ENCODE results near the gene MRPS10. TPM values are rescaled to one million over a fixed set of nuclear protein-coding genes. Genes with fewer than 3 reads are reported as not detected.

The MRPS10 gene
- total and polyA plus RNA-seq, 4 donors: 20.1 to 26.8 (median 23.9) TPM

DNA sequence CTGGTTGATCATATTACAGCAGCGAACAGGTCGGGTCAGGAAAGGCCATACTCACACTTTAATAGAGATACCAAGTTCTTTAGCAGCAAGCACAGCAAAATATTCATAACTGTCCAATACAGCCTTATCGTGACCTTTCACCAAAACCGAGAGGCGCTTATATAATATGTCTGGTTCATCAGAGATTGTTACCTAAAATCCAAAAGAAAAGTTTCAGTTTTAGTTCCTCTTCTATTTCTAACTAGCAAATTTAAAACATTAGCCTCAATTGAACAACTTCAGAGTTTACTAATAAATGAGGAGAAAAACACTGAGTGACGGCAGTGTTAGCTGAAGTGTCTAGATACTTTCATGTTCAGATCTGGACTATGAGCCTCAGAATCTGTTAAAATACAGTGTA lies 5.9 kb downstream of the MRPS10 start:
- 51% methylated on average over 6 of the region's 6 CpGs for WGBS
- no peaks in the 10 kb centered on the region for H3K27me3 ChIP-seq (ENCODE audit: control insufficient read depth in 4 of 4, insufficient read depth in 4 of 4, low read length in 3 of 4)
- peak overlapping the region; percentile 68 to 76 for H3K27ac ChIP-seq (ENCODE audit: low read depth in 1 of 2, low read length in 2 of 2)
- peaks cover 7 to 29% (median 23%) of the 10 kb centered on the region in 4 donors for H3K36me3 ChIP-seq (ENCODE audit: control insufficient read depth in 4 of 4, insufficient read depth in 3 of 4, low read depth in 1 of 4, low read length in 3 of 4)
- no peaks in the 10 kb centered on the region for H3K9me3 ChIP-seq (ENCODE audit: control insufficient read depth in 4 of 4, low read length in 3 of 4)
- TF ChIP-seq, protein P1, sequence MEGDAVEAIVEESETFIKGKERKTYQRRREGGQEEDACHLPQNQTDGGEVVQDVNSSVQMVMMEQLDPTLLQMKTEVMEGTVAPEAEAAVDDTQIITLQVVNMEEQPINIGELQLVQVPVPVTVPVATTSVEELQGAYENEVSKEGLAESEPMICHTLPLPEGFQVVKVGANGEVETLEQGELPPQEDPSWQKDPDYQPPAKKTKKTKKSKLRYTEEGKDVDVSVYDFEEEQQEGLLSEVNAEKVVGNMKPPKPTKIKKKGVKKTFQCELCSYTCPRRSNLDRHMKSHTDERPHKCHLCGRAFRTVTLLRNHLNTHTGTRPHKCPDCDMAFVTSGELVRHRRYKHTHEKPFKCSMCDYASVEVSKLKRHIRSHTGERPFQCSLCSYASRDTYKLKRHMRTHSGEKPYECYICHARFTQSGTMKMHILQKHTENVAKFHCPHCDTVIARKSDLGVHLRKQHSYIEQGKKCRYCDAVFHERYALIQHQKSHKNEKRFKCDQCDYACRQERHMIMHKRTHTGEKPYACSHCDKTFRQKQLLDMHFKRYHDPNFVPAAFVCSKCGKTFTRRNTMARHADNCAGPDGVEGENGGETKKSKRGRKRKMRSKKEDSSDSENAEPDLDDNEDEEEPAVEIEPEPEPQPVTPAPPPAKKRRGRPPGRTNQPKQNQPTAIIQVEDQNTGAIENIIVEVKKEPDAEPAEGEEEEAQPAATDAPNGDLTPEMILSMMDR (IDR thresholded peaks at IDR 0.05; ENCODE audit: low read depth, low read length, missing input control): no peak
- TF ChIP-seq YY1 (IDR thresholded peaks at IDR 0.05): no peak
- TF ChIP-seq, protein P2, sequence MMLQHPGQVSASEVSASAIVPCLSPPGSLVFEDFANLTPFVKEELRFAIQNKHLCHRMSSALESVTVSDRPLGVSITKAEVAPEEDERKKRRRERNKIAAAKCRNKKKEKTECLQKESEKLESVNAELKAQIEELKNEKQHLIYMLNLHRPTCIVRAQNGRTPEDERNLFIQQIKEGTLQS (IDR thresholded peaks at IDR 0.05): no peak
- TF ChIP-seq FOXA2 (IDR thresholded peaks at IDR 0.05): no peak
- no peak for TF ChIP-seq FOXA1 (IDR thresholded peaks at IDR 0.05)
- TF ChIP-seq, protein P3, sequence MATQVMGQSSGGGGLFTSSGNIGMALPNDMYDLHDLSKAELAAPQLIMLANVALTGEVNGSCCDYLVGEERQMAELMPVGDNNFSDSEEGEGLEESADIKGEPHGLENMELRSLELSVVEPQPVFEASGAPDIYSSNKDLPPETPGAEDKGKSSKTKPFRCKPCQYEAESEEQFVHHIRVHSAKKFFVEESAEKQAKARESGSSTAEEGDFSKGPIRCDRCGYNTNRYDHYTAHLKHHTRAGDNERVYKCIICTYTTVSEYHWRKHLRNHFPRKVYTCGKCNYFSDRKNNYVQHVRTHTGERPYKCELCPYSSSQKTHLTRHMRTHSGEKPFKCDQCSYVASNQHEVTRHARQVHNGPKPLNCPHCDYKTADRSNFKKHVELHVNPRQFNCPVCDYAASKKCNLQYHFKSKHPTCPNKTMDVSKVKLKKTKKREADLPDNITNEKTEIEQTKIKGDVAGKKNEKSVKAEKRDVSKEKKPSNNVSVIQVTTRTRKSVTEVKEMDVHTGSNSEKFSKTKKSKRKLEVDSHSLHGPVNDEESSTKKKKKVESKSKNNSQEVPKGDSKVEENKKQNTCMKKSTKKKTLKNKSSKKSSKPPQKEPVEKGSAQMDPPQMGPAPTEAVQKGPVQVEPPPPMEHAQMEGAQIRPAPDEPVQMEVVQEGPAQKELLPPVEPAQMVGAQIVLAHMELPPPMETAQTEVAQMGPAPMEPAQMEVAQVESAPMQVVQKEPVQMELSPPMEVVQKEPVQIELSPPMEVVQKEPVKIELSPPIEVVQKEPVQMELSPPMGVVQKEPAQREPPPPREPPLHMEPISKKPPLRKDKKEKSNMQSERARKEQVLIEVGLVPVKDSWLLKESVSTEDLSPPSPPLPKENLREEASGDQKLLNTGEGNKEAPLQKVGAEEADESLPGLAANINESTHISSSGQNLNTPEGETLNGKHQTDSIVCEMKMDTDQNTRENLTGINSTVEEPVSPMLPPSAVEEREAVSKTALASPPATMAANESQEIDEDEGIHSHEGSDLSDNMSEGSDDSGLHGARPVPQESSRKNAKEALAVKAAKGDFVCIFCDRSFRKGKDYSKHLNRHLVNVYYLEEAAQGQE (IDR thresholded peaks at IDR 0.05): no peak
- TF ChIP-seq, protein P4, sequence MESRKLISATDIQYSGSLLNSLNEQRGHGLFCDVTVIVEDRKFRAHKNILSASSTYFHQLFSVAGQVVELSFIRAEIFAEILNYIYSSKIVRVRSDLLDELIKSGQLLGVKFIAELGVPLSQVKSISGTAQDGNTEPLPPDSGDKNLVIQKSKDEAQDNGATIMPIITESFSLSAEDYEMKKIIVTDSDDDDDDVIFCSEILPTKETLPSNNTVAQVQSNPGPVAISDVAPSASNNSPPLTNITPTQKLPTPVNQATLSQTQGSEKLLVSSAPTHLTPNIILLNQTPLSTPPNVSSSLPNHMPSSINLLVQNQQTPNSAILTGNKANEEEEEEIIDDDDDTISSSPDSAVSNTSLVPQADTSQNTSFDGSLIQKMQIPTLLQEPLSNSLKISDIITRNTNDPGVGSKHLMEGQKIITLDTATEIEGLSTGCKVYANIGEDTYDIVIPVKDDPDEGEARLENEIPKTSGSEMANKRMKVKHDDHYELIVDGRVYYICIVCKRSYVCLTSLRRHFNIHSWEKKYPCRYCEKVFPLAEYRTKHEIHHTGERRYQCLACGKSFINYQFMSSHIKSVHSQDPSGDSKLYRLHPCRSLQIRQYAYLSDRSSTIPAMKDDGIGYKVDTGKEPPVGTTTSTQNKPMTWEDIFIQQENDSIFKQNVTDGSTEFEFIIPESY (IDR thresholded peaks at IDR 0.05): no peak
- no peak for TF ChIP-seq RAD21 (IDR thresholded peaks at IDR 0.05)
- no peak for TF ChIP-seq JUND (IDR thresholded peaks at IDR 0.05)
- no peak for TF ChIP-seq GABPA (IDR thresholded peaks at IDR 0.05 in 1 of 2, conservative IDR thresholded peaks at IDR 0.05 in 1 of 2)
- TF ChIP-seq, protein P5, sequence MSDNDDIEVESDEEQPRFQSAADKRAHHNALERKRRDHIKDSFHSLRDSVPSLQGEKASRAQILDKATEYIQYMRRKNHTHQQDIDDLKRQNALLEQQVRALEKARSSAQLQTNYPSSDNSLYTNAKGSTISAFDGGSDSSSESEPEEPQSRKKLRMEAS (IDR thresholded peaks at IDR 0.05): no peak
- no peak for TF ChIP-seq EGR1 (IDR thresholded peaks at IDR 0.05; ENCODE audit: low read depth in 2 of 2)
- TF ChIP-seq HNF4G (IDR thresholded peaks at IDR 0.05): no peak
- TF ChIP-seq RXRA (IDR thresholded peaks at IDR 0.05): no peak
- TF ChIP-seq HNF4A (conservative IDR thresholded peaks at IDR 0.05): no peak
- TF ChIP-seq TAF1 (conservative IDR thresholded peaks at IDR 0.05): no peak
- no peak for TF ChIP-seq NR2F2 (IDR thresholded peaks at IDR 0.05)
- no peak for TF ChIP-seq SP1 (IDR thresholded peaks at IDR 0.05)
- DNase-seq (ENCODE audit: low spot score): no peak
- H3K4me3 ChIP-seq (ENCODE audit: low read depth in 1 of 3, low read length in 3 of 3): no peak overlapping the region
- peak overlapping the region; percentile 12 to 53 for H3K9ac ChIP-seq (ENCODE audit: low read depth in 1 of 2, low read length in 2 of 2)
- H3K4me1 ChIP-seq (ENCODE audit: control insufficient read depth in 4 of 4, insufficient read depth in 4 of 4, low read length in 3 of 4): peaks cover 13 to 43% (median 33%) of the 10 kb centered on the region in 4 donors
